Activated CD4-positive, CD25-positive, alpha-beta regulatory T cell treated with anti-CD3 and anti-CD28 coated beads, Interleukin-2, amount 50 U/mL, for 72 hours (primary cell): Measurements from ENCODE around the gene NDUFC2.
"Not testable (repeated sequence)": the region's sequence is repeated elsewhere in the genome, so short reads cannot be mapped to it uniquely, and the experiment has no call there.

Experiments used
- DNase-seq: peaks from one replicate; pipeline ENCODE4 v3.0.0; 2021

NDUFC2 gene

GRCh38 chr11:78079232-78080083 lies at the start of gene NDUFC2:
Gene NDUFC2 (minus strand): TSS chr11:78079862. CDS start chr11:78079744, 118 bp downstream.
- peak; percentile 64 for DNase-seq

- no peak for DNase-seq
These were observed 47.7 kb upstream of the NDUFC2 start for GRCh38 chr11:78127403-78127802.

- no peak for DNase-seq
These were observed 33.1 kb upstream of the NDUFC2 start for GRCh38 chr11:78112582-78113275.

- DNase-seq, result no peak
These were observed 31.6 kb upstream of the NDUFC2 start for GRCh38 chr11:78111298-78111697.

- DNase-seq, result no peak
These were observed 31.2 kb upstream of the NDUFC2 start for GRCh38 chr11:78110830-78111229.

GRCh38 chr11:78110351-78110750 lies 30.7 kb upstream of the NDUFC2 start:
- no peak for DNase-seq

- DNase-seq, result no peak
These were observed 29.7 kb upstream of the NDUFC2 start for GRCh38 chr11:78109081-78110015.

GRCh38 chr11:78100676-78101472 lies 21.2 kb upstream of the NDUFC2 start:
- no peak for DNase-seq

- no peak for DNase-seq
These were observed 20.6 kb upstream of the NDUFC2 start for GRCh38 chr11:78100261-78100660.

GRCh38 chr11:78099666-78100065 lies 20.0 kb upstream of the NDUFC2 start:
- DNase-seq, result no peak

GRCh38 chr11:78097666-78098385 lies 18.2 kb upstream of the NDUFC2 start:
- DNase-seq, result no peak

- DNase-seq, result no peak
These were observed 14.6 kb upstream of the NDUFC2 start for GRCh38 chr11:78094250-78094649.

GRCh38 chr11:78086521-78087074 lies 6.9 kb upstream of the NDUFC2 start:
- DNase-seq, result not testable (repeated sequence)

- DNase-seq, result no peak
These were observed 6.3 kb upstream of the NDUFC2 start for GRCh38 chr11:78085972-78086371.

GRCh38 chr11:78084506-78084905 lies 4.8 kb upstream of the NDUFC2 start:
- DNase-seq, result not testable (repeated sequence)

- DNase-seq, result no peak
These were observed 3.4 kb upstream of the NDUFC2 start for GRCh38 chr11:78083021-78083420.

- no peak for DNase-seq
These were observed 2.5 kb upstream of the NDUFC2 start for GRCh38 chr11:78082146-78082545.

- no peak for DNase-seq
These were observed 1.9 kb upstream of the NDUFC2 start for GRCh38 chr11:78081583-78081982.

GRCh38 chr11:78080818-78081495 lies 1.3 kb upstream of the NDUFC2 start:
- no peak for DNase-seq

GRCh38 chr11:78080084-78080817 lies 589 bp upstream of the NDUFC2 start:
- no peak for DNase-seq
